ENCODE results near the gene FECH.

- no peak for TF ChIP-seq MAX (CRISPR knock-in tag; IDR thresholded peaks at IDR 0.05)
- TF ChIP-seq, protein P1, sequence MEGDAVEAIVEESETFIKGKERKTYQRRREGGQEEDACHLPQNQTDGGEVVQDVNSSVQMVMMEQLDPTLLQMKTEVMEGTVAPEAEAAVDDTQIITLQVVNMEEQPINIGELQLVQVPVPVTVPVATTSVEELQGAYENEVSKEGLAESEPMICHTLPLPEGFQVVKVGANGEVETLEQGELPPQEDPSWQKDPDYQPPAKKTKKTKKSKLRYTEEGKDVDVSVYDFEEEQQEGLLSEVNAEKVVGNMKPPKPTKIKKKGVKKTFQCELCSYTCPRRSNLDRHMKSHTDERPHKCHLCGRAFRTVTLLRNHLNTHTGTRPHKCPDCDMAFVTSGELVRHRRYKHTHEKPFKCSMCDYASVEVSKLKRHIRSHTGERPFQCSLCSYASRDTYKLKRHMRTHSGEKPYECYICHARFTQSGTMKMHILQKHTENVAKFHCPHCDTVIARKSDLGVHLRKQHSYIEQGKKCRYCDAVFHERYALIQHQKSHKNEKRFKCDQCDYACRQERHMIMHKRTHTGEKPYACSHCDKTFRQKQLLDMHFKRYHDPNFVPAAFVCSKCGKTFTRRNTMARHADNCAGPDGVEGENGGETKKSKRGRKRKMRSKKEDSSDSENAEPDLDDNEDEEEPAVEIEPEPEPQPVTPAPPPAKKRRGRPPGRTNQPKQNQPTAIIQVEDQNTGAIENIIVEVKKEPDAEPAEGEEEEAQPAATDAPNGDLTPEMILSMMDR (IDR thresholded peaks at IDR 0.05): no peak
Measured at GRCh38 chr18:57547260-57547659, 39.2 kb downstream of the FECH start.
